Stimulated activated CD8-positive, alpha-beta memory T cell treated with anti-CD3 and anti-CD28 coated beads, Interleukin-4, amount 100 ng/mL, for 24 hours (primary cell): Measurements from ENCODE around the gene PKD1L1.
"Not testable (repeated sequence)": the region's sequence is repeated elsewhere in the genome, so short reads cannot be mapped to it uniquely, and the experiment has no call there.

Experiments
- DNase-seq: peaks from one replicate; pipeline ENCODE4 v3.0.0-alpha.2; 2020; ENCODE audit warnings: low read depth

Gene PKD1L1, protein sequence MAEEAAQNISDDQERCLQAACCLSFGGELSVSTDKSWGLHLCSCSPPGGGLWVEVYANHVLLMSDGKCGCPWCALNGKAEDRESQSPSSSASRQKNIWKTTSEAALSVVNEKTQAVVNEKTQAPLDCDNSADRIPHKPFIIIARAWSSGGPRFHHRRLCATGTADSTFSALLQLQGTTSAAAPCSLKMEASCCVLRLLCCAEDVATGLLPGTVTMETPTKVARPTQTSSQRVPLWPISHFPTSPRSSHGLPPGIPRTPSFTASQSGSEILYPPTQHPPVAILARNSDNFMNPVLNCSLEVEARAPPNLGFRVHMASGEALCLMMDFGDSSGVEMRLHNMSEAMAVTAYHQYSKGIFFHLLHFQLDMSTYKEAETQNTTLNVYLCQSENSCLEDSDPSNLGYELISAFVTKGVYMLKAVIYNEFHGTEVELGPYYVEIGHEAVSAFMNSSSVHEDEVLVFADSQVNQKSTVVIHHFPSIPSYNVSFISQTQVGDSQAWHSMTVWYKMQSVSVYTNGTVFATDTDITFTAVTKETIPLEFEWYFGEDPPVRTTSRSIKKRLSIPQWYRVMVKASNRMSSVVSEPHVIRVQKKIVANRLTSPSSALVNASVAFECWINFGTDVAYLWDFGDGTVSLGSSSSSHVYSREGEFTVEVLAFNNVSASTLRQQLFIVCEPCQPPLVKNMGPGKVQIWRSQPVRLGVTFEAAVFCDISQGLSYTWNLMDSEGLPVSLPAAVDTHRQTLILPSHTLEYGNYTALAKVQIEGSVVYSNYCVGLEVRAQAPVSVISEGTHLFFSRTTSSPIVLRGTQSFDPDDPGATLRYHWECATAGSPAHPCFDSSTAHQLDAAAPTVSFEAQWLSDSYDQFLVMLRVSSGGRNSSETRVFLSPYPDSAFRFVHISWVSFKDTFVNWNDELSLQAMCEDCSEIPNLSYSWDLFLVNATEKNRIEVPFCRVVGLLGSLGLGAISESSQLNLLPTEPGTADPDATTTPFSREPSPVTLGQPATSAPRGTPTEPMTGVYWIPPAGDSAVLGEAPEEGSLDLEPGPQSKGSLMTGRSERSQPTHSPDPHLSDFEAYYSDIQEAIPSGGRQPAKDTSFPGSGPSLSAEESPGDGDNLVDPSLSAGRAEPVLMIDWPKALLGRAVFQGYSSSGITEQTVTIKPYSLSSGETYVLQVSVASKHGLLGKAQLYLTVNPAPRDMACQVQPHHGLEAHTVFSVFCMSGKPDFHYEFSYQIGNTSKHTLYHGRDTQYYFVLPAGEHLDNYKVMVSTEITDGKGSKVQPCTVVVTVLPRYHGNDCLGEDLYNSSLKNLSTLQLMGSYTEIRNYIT (N-terminal part only)

GRCh38 chr7:47948141-47948790, at the start of gene PKD1L1:
PKD1L1 (minus strand) TSS chr7:47948466; CDS start chr7:47948440, 26 bp downstream.
- DNase-seq: no peak

DNA sequence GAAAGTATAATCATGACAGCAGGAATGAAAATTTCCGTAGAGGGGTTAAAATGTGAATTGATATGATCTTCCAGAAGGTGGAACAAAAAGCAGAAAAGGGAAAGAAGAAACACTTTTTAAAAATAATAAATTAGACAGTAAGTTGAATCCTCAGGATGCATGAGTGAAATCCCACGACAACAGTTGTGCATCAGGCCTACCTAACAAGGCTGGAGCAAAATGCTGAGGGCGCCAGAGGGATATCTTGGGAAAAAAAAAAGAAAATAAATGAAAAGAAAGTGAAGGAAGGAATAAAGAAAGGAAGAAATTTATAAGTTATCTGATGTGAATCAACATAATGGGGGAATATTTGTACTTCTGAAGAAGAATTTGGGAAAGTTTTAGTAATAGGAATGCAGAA, 44.2 kb upstream of the PKD1L1 start:
- DNase-seq: no peak

- peak; percentile 79 for DNase-seq
Observed at GRCh38 chr7:47991741-47992311, 43.6 kb upstream of the PKD1L1 start.

DNA sequence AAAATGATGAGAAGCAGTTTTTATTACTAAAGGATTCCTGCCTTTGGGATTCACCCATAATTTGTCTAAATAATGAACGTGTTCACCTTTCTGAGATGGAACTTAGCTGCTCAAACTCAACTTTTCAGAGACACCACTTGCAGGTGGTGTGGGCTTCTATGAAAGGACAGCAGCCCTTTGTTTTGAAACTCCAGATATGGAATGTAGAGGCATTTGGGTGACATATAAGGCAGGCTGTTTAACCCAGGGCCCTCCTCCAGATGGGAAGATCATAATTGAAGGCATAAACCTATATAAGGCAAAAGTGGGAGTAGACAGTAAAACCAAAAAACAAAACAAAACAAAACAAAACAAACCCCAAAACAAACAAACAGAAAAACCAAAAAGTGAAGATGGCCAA, 43.0 kb upstream of the PKD1L1 start:
- no peak for DNase-seq

DNA sequence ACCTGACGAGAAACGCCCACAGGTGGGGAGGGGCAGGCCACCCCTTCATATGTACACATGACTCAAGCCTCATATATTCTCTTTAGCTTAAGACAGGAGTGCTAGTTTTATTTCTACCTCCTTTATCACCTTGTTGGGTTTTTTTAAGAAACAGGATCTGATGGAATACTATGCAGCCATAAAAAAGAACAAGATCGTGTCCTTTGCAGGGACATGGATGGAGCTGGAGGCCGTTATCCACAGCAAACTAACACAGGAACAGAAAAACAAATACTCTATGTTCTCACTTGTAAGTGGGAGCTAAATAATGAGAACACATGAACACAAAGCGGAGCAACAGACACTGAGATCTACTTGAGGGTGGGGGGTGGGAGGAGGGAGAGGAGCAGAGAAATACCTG, 42.3 kb upstream of the PKD1L1 start:
- no peak for DNase-seq

GRCh38 chr7:47989607-47990400, 41.5 kb upstream of the PKD1L1 start:
- not testable (repeated sequence) for DNase-seq

DNA sequence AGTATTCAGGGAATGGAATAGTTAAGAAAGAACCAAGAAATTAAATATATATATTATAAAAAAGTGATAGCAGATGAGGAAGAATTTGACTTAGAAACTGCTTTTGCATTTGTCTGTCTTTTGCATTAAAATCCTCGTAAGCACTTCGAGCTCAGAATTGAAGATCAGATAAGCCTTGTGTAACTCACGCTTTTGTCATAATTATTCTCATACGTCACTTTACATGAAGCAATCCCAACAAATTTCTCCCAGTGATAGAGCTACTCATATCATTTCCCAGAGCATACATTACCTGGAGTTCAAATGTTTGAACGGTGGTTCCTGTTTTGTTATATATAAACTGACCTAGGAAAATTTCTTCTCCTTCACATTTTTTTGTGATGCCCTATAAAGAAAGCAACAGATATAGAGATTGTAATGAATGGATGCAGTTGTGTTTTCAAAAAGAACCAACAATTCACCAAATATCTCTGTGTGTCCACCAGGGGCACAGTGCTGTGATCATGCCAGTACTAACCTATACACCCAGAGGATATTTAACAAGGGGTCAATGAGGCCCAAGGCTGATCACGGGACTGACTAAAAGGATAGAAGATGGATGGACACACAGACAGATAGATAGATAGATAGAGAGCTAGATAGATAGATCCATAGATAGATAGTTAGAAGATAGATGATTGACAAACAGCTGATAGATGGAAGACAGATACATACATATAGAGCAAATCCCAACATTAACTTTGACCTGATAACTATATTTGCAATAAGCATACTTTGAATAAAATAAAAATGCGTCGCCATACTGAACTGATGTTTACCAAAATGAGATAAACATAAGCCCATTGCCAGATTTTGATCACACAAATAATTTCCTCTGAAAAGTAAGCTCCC, 40.5 kb upstream of the PKD1L1 start:
- DNase-seq: no peak

DNA sequence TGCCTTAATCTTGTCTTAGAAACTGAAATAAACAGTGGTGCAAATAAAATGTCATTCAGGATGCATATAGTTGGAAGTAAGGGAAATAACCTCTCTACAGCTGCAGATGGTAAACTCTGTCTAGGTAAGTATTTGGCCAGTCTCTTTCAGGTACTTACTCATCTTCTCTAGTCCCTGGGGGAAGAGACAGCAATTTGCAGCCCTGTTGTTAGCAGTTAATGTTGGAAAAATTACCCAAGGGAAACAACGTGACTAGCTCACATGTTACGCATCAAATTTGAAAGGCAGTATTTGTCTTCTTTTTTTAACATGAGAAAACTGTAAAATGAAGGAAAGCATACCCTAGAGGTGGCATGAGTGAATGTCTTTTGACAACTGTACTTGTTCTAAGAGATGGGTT, 34.3 kb upstream of the PKD1L1 start:
- no peak for DNase-seq

DNA sequence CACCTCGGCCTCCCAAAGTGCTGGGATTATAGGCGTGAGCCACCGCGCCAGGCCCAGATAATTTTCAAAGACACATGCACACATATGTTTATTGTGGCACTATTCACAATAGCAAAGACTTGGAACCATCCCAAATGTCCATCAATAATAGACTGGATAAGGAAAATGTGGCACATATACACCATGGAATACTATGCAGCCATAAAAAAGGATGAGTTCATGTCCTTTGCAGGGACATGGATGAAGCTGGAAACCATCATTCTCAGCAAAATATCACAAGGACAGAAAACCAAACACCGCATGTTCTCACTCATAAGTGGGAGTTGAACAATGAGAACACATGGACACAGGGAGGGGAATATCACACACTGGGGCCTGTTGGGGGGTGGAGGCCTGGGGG, 32.4 kb upstream of the PKD1L1 start:
- not testable (repeated sequence) for DNase-seq

DNA sequence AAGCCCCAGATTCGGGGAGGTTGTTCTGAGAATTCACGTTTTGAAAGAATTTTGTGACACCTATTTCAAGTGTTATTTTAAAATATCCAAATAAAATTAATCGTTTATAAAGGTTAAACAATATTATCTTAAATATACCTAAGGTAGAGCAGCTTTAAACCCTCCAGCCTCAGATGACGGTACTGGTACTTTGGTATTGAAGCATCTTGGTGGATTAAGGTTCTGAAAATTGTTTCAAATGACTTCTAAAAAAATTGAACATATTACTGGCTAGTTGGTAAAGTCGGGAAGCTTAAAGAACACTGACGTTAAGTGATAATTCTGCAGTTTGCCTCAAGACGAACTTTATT, 31.5 kb upstream of the PKD1L1 start:
- DNase-seq: no peak

GRCh38 chr7:47979145-47979831, 31.0 kb upstream of the PKD1L1 start, which contains the start of gene HUS1:
HUS1 (minus strand) TSS chr7:47979615; CDS start chr7:47979519, 96 bp downstream.
- peak; percentile 87 for DNase-seq

DNA sequence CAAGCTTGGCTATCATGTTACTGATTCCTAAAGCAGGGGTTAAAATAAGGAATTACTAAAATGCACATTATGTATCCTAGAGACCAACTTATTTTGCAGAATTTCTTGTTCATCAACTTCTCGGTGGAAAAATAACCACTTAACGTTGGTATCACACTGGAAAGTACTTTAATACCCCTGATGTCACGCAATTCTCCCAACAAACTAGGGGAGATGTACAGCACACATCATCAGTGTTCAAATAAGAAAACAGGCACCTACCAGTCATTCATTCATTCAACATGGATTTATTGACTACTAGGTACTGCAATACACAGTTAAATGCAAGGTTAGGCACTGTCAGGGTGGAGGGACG, 30.5 kb upstream of the PKD1L1 start:
- DNase-seq: no peak

DNA sequence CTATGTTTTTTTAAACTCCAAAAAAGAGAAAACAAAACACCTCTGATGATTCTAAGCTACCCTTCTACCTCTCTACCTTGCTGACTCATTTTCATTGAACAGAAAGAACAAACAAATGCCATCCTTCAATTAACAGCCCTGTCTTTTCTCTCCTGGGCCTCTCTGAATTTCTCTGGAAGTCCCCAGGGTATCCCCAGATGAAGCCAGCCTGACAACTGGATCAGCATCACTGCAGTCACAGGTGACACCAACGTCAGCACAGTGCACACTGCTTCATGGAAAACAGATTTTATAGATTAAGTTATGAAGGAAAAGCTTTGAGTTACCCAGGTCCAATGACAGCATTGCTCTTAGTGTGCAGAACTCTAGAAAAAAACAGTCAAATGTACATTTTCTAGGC, 25.5 kb upstream of the PKD1L1 start:
- DNase-seq: no peak

DNA sequence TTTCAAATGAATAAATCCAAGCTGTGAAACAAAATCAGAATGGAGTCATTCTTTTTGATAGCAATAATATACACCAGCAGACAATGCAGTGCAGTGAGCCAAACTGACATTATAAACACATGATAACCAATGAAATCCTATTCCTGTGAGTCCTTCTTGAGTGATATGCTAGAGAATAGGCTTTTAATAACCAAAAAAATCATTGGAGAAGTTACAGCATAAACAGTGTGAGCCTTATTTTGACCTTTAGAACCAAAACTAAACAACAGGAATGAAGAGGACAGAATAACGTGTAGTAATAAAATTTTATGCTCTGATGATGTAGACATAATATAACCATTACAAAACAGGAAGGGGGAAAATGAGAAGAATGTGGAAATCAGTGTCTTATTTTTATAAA, 22.5 kb upstream of the PKD1L1 start:
- DNase-seq: no peak

DNA sequence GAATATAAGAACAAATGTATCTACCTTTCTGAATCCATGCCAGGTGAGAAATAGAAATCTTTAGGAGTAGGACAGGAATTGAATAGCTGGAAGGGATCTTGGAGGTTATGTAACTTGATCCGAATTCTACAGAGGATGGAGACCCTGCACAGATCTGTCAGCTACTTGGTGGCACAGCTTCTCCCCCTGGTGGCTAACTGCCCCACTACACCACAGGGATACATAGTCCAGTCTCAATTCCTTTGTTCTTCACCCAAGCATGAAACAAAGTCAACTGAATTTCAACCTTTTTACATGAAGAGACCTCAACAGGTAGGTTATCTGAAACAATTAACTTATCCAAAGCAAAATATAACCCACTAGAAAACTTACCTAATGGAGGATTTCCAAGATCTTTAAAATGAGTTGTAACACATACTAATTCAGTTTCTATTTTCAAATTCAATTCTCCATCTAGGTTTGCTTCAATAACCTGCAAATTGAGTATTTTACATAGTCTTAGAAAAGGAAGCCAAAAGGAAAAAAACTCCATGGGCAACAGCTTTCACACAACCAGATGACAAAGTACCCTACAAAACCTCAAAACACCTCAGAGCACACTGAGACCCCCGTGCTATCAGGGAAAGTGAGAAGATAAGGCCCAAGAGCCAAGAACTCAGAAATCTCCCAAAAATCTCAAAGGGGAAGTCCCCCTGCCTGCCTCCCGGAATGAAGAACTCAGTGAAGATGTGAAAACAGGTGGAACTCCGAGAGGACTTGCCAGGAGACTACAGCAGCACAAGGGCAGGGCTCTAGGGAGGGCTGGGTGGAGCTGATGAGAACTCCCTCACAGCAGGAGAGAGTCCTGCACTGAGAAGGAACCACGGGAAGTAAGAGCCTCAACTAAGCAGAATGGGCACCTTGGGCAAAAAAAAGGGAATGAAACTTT, 20.8 kb upstream of the PKD1L1 start:
- peak; percentile 31 for DNase-seq

DNA sequence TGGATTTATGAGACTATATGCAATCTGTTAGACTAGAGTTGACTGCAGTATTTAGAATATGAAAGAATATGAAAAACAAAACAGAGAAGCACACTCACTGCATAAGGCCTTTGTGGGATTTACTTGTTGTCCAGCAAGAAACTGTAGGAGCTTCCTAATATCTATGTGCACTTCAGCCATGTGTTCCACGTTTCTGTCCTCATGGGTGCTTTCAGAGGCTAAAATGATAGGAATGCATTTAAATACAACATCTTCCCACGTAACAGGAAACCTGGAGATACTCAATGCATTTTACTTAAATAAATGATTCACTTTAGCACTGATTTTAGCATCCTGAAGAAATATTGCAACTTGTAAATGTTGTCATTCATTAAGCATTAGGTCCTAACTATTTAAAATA, 19.4 kb upstream of the PKD1L1 start:
- DNase-seq: no peak

- no peak for DNase-seq
Observed at GRCh38 chr7:47967123-47967522, 18.9 kb upstream of the PKD1L1 start.

- no peak for DNase-seq
Observed at GRCh38 chr7:47965456-47965855, 17.2 kb upstream of the PKD1L1 start.
